ENCODE measurements around the gene ARPP21. TPM values are rescaled to one million over a fixed set of nuclear protein-coding genes. Genes with fewer than 3 reads are reported as not detected.
"Not testable (repeated sequence)": the region's sequence is repeated elsewhere in the genome, so short reads cannot be mapped to it uniquely, and the experiment has no call there.

Gene ARPP21
- total RNA-seq, 4 donors from 2014 or later = 58.7 to 93.8 (median 67.5) TPM

- no peak for DNase-seq
- intact Hi-C loops (cut with DNase I; ENCODE audit: low total_unique reads) (no loop called here), in situ Hi-C loops (cut with MboI; ENCODE audit: low sequenced_read_pairs in 4 of 4) (no loop called here)
- Histone ChIP-seq H3K27ac (peak overlapping the region in 1 of 4 donors; percentile 10), H3K4me3 (no peak overlapping the region), H3K36me3 (peaks cover 0 to 27% of the 10 kb centered on the region in 2 donors), H3K27me3 (no peaks in the 10 kb centered on the region), H3K9me3 (no peaks in the 10 kb centered on the region), H3K4me1 (peaks cover 16 to 18% of the 10 kb centered on the region in 2 donors)
- peak in 1 of 2 donors; percentile 35 for ATAC-seq
- TF ChIP-seq POLR2A (IDR thresholded peaks at IDR 0.05) = no peak
These were observed 154.3 kb downstream of the ARPP21 start for GRCh38 chr3:35793667-35794066.

- H3K9me3 ChIP-seq = no peaks in the 10 kb centered on the region
- no peak for DNase-seq
- in situ Hi-C loops (cut with MboI; ENCODE audit: low sequenced_read_pairs in 4 of 4) (no loop called here), intact Hi-C loops (cut with DNase I; ENCODE audit: low total_unique reads) (no loop called here)
- TF ChIP-seq POLR2A (IDR thresholded peaks at IDR 0.05) = no peak
- TF ChIP-seq CTCF (IDR thresholded peaks at IDR 0.05 in 4 of 5, conservative IDR thresholded peaks at IDR 0.05 in 1 of 5) = no peak
- H3K36me3 ChIP-seq = no peaks in the 10 kb centered on the region
- no peak for ATAC-seq
- H3K4me3 ChIP-seq = no peak overlapping the region
- H3K27ac ChIP-seq = no peak overlapping the region
- no peaks in the 10 kb centered on the region for H3K4me1 ChIP-seq
- no peaks in the 10 kb centered on the region for H3K27me3 ChIP-seq
These were observed 161.7 kb downstream of the ARPP21 start for GRCh38 chr3:35800960-35801459.

- in situ Hi-C loops (cut with MboI; ENCODE audit: low sequenced_read_pairs in 4 of 4) = no loop called here
- intact Hi-C loops (cut with DNase I; ENCODE audit: low total_unique reads) = no loop called here
- ATAC-seq (no peak), DNase-seq (no peak)
- H3K4me3 ChIP-seq = no peak overlapping the region
- no peaks in the 10 kb centered on the region for H3K9me3 ChIP-seq
- no peaks in the 10 kb centered on the region for H3K4me1 ChIP-seq
- H3K36me3 ChIP-seq = no peaks in the 10 kb centered on the region
- H3K27me3 ChIP-seq = no peaks in the 10 kb centered on the region
- TF ChIP-seq POLR2A (IDR thresholded peaks at IDR 0.05) = no peak
- no peak for TF ChIP-seq CTCF (IDR thresholded peaks at IDR 0.05 in 4 of 5, conservative IDR thresholded peaks at IDR 0.05 in 1 of 5)
- H3K27ac ChIP-seq = no peak overlapping the region
These were observed 175.2 kb downstream of the ARPP21 start for GRCh38 chr3:35814531-35814930.

GRCh38 chr3:35815796-35816195, 176.5 kb downstream of the ARPP21 start:
- ATAC-seq; in situ Hi-C loops (cut with MboI; ENCODE audit: low sequenced_read_pairs in 4 of 4); intact Hi-C loops (cut with DNase I; ENCODE audit: low total_unique reads); H3K4me1 ChIP-seq; H3K9me3 ChIP-seq; H3K27me3 ChIP-seq; H3K4me3 ChIP-seq; H3K36me3 ChIP-seq; DNase-seq; H3K27ac ChIP-seq: not testable (repeated sequence)

- no peak for DNase-seq
- intact Hi-C loops (cut with DNase I; ENCODE audit: low total_unique reads) (no loop called here), in situ Hi-C loops (cut with MboI; ENCODE audit: low sequenced_read_pairs in 4 of 4) (no loop called here)
- Histone ChIP-seq H3K36me3 (no peaks in the 10 kb centered on the region), H3K4me1 (no peaks in the 10 kb centered on the region), H3K27ac (no peak overlapping the region), H3K27me3 (no peaks in the 10 kb centered on the region), H3K4me3 (no peak overlapping the region), H3K9me3 (no peaks in the 10 kb centered on the region)
- ATAC-seq = no peak
- no peak for TF ChIP-seq CTCF (IDR thresholded peaks at IDR 0.05 in 4 of 5, conservative IDR thresholded peaks at IDR 0.05 in 1 of 5)
- no peak for TF ChIP-seq POLR2A (IDR thresholded peaks at IDR 0.05)
These were observed 177.9 kb downstream of the ARPP21 start for GRCh38 chr3:35817216-35817615.

- no peaks in the 10 kb centered on the region for H3K9me3 ChIP-seq
- ATAC-seq (no peak), DNase-seq (no peak)
- no peaks in the 10 kb centered on the region for H3K27me3 ChIP-seq
- H3K27ac ChIP-seq = no peak overlapping the region
- no peak overlapping the region for H3K4me3 ChIP-seq
- no peak for TF ChIP-seq CTCF (IDR thresholded peaks at IDR 0.05 in 4 of 5, conservative IDR thresholded peaks at IDR 0.05 in 1 of 5)
- TF ChIP-seq POLR2A (IDR thresholded peaks at IDR 0.05) = no peak
- H3K4me1 ChIP-seq = no peaks in the 10 kb centered on the region
- no peaks in the 10 kb centered on the region for H3K36me3 ChIP-seq
- intact Hi-C loops (cut with DNase I; ENCODE audit: low total_unique reads) = no loop called here
- in situ Hi-C loops (cut with MboI; ENCODE audit: low sequenced_read_pairs in 4 of 4) = no loop called here
These were observed 192.8 kb downstream of the ARPP21 start for GRCh38 chr3:35832140-35832571.

Measured in gastrocnemius medialis (tissue), 4 donors.